ENCODE results near the gene TRHDE. TPM values are rescaled to one million over a fixed set of nuclear protein-coding genes. Genes with fewer than 3 reads are reported as not detected.

TRHDE gene
- total RNA-seq, 3 donors from 2014 or later: 0.98 to 43.2 (median 2.2) TPM

DNA sequence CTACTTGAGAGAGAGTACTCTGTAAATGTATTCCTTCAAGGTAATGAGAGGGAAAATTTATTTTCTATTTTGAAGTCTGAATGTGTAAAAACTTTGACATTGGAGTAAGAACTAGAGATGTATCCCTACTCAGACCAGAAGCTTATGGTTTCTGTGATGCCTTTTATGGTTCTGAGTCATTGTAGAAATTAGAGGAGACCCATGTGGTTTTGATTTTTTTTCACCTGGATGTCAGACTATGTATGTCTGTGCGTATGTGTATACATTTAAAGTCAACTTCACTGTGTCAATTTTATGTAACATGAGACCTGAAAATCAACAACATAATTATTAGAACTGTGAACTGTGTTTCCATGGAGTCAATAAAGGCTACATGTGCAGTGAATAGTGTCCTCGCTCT is 302.0 kb downstream of the TRHDE start:
- Histone ChIP-seq H3K27me3 (no peaks in the 10 kb centered on the region), H3K4me3 (no peak overlapping the region), H3K4me1 (no peaks in the 10 kb centered on the region), H3K9me3 (no peaks in the 10 kb centered on the region), H3K36me3 (no peaks in the 10 kb centered on the region), H3K27ac (no peak overlapping the region)
- DNase-seq (ENCODE audit: low spot score in 2 of 2): no peak
- TF ChIP-seq POLR2AphosphoS5 (IDR thresholded peaks at IDR 0.05) (no peak), POLR2A (IDR thresholded peaks at IDR 0.05) (no peak)
- TF ChIP-seq, protein P1, sequence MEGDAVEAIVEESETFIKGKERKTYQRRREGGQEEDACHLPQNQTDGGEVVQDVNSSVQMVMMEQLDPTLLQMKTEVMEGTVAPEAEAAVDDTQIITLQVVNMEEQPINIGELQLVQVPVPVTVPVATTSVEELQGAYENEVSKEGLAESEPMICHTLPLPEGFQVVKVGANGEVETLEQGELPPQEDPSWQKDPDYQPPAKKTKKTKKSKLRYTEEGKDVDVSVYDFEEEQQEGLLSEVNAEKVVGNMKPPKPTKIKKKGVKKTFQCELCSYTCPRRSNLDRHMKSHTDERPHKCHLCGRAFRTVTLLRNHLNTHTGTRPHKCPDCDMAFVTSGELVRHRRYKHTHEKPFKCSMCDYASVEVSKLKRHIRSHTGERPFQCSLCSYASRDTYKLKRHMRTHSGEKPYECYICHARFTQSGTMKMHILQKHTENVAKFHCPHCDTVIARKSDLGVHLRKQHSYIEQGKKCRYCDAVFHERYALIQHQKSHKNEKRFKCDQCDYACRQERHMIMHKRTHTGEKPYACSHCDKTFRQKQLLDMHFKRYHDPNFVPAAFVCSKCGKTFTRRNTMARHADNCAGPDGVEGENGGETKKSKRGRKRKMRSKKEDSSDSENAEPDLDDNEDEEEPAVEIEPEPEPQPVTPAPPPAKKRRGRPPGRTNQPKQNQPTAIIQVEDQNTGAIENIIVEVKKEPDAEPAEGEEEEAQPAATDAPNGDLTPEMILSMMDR (IDR thresholded peaks at IDR 0.05): no peak
- intact Hi-C loops (cut with DNase I; ENCODE audit: low total_unique reads): no loop called here

DNA sequence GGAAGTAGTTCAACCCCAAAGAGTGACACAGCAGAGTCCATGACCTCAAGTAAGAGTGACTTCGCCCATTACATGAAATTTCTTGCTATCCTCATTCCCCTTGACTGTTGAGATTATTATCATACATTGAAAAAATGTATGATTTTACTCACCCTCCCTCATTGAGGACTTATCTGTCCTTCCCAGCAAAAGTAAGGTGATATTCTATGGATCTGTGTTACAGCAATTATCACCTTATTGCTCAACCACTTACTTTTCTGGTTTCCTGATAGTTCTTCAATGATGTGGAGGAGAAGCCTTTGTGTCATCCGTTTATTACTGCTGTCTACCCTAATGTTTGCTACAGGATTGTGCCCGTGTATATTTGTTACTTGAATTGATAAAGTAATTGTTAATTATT is 306.2 kb downstream of the TRHDE start:
- no peaks in the 10 kb centered on the region for H3K9me3 ChIP-seq
- TF ChIP-seq POLR2A (IDR thresholded peaks at IDR 0.05) (no peak), POLR2AphosphoS5 (IDR thresholded peaks at IDR 0.05) (no peak)
- TF ChIP-seq, protein P1 (IDR thresholded peaks at IDR 0.05): no peak
- no peak overlapping the region for H3K4me3 ChIP-seq
- no peaks in the 10 kb centered on the region for H3K4me1 ChIP-seq
- no peak for DNase-seq (ENCODE audit: low spot score in 2 of 2)
- intact Hi-C loops (cut with DNase I; ENCODE audit: low total_unique reads): no loop called here
- no peaks in the 10 kb centered on the region for H3K36me3 ChIP-seq
- no peak overlapping the region for H3K27ac ChIP-seq
- H3K27me3 ChIP-seq: no peaks in the 10 kb centered on the region

DNA sequence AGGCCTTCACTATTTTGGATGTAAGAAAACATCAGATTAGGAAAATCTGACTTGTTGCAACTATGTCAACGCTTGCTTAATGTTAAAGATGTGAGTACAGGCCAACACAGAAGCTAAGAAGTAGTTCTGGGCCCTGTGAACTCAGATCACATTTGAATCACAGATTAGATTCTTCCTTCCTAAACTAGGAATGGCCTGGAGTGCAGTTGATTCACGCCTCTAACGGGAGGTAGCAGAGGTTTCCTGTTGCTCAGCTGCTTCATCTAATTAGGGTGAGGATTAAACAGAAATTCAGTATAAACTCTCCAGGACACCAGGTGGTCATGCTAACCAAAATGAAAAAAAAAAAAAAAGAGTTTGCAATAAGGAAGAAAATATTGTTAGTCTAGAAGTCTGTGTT is 314.3 kb downstream of the TRHDE start:
- Histone ChIP-seq H3K4me3 (no peak overlapping the region), H3K4me1 (no peaks in the 10 kb centered on the region), H3K27me3 (no peaks in the 10 kb centered on the region), H3K27ac (no peak overlapping the region), H3K9me3 (no peaks in the 10 kb centered on the region), H3K36me3 (no peaks in the 10 kb centered on the region)
- intact Hi-C loops (cut with DNase I; ENCODE audit: low total_unique reads): no loop called here
- TF ChIP-seq POLR2AphosphoS5 (IDR thresholded peaks at IDR 0.05) (no peak), POLR2A (IDR thresholded peaks at IDR 0.05) (no peak)
- TF ChIP-seq, protein P1 (IDR thresholded peaks at IDR 0.05): no peak
- DNase-seq (ENCODE audit: low spot score in 2 of 2): no peak

DNA sequence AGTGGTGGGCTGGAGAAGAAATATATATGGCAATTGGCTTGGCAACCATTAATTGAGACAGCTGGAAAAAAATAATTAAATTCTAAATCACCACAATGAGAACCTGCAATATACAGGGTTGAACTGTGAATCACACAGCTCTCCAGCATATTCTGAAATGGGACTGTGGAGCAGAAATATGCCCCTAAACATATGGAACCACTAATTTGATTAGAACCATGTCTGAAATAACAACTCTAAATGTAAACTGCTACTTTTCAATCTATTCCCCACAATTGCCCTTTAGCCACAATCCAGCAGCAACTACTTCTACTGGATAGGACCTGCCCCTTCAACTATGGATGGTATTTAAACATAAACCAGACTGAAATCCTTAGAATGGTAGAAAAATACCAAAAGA is 330.4 kb downstream of the TRHDE start:
- Histone ChIP-seq H3K9me3 (peaks cover 0 to 6% of the 10 kb centered on the region in 2 donors), H3K4me1 (no peaks in the 10 kb centered on the region), H3K4me3 (no peak overlapping the region), H3K27me3 (no peaks in the 10 kb centered on the region), H3K27ac (no peak overlapping the region), H3K36me3 (no peaks in the 10 kb centered on the region)
- no peak for DNase-seq (ENCODE audit: low spot score in 2 of 2)
- TF ChIP-seq, protein P1 (IDR thresholded peaks at IDR 0.05): no peak
- TF ChIP-seq POLR2A (IDR thresholded peaks at IDR 0.05): no peak
- no peak for TF ChIP-seq POLR2AphosphoS5 (IDR thresholded peaks at IDR 0.05)
- intact Hi-C loops (cut with DNase I; ENCODE audit: low total_unique reads): no loop called here

DNA sequence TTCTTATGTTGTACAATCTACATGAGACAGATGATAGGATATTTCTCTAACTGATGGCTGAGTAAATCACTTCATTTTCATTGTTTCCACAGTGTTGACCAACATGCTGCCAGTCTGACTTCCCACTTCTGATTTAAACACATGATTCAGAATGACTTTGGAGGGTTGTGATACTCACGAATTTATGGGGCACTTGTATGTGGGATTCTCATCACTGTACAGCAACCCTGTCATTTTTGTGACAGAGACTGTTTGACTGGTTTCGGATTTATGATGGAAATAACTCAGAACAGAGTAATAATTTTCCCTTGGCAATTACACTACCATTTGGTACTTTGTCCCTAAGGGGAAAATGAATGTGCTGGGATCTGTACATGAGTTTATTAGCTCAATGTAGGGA is 333.8 kb downstream of the TRHDE start:
- TF ChIP-seq POLR2AphosphoS5 (IDR thresholded peaks at IDR 0.05): no peak
- intact Hi-C loops (cut with DNase I; ENCODE audit: low total_unique reads): no loop called here
- no peak overlapping the region for H3K27ac ChIP-seq
- no peak for DNase-seq (ENCODE audit: low spot score in 2 of 2)
- no peaks in the 10 kb centered on the region for H3K4me1 ChIP-seq
- H3K27me3 ChIP-seq: no peaks in the 10 kb centered on the region
- no peaks in the 10 kb centered on the region for H3K9me3 ChIP-seq
- H3K36me3 ChIP-seq: no peaks in the 10 kb centered on the region
- H3K4me3 ChIP-seq: no peak overlapping the region

DNA sequence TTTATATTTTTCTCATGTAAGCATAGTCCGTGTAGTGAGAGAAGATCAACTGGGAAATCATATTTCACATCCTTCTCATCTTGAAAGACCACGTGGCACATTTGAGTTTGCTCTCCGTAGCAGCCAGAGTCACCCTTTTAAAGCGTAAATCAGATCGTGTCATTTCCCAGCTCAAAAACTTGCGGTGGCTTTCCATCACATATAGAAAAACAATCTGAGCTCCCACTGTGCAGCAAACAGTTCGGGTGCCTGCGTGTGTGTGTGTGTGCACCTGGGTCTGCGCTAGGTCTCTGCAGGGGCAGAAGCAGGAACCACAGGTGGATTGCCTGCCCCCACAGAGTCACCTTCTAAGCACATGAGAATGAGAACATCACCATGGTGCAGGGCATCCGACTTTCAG is 338.2 kb downstream of the TRHDE start:
- TF ChIP-seq POLR2A (IDR thresholded peaks at IDR 0.05): no peak
- TF ChIP-seq, protein P1 (IDR thresholded peaks at IDR 0.05): no peak
- no peak for TF ChIP-seq POLR2AphosphoS5 (IDR thresholded peaks at IDR 0.05)
- H3K27ac ChIP-seq: no peak overlapping the region
- intact Hi-C loops (cut with DNase I; ENCODE audit: low total_unique reads): no loop called here

More for the DNA sequence above, 338.2 kb downstream of the TRHDE start:
- Histone ChIP-seq H3K36me3 (no peaks in the 10 kb centered on the region), H3K27me3 (no peaks in the 10 kb centered on the region), H3K4me1 (no peaks in the 10 kb centered on the region), H3K9me3 (no peaks in the 10 kb centered on the region), H3K4me3 (no peak overlapping the region)
- DNase-seq (ENCODE audit: low spot score in 2 of 2): no peak

All from breast epithelium (tissue), 4 donors.